ENCODE results near the gene AMPH. TPM values are rescaled to one million over a fixed set of nuclear protein-coding genes. Genes with fewer than 3 reads are reported as not detected.
A peak's percentile ranks its signal among the peaks of the same experiment; 100 is the strongest.

Gene AMPH
- total RNA-seq, result 1 to 10 TPM in 3 of 4 donors, not detected in 1; 2.2 to 6.6 (median 5.9) TPM

- TF ChIP-seq POLR2A (IDR thresholded peaks at IDR 0.05) (no peak), POLR2AphosphoS5 (IDR thresholded peaks at IDR 0.05) (no peak), EP300 (IDR thresholded peaks at IDR 0.05; ENCODE audit: low read depth) (no peak)
- TF ChIP-seq, protein P1, sequence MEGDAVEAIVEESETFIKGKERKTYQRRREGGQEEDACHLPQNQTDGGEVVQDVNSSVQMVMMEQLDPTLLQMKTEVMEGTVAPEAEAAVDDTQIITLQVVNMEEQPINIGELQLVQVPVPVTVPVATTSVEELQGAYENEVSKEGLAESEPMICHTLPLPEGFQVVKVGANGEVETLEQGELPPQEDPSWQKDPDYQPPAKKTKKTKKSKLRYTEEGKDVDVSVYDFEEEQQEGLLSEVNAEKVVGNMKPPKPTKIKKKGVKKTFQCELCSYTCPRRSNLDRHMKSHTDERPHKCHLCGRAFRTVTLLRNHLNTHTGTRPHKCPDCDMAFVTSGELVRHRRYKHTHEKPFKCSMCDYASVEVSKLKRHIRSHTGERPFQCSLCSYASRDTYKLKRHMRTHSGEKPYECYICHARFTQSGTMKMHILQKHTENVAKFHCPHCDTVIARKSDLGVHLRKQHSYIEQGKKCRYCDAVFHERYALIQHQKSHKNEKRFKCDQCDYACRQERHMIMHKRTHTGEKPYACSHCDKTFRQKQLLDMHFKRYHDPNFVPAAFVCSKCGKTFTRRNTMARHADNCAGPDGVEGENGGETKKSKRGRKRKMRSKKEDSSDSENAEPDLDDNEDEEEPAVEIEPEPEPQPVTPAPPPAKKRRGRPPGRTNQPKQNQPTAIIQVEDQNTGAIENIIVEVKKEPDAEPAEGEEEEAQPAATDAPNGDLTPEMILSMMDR (IDR thresholded peaks at IDR 0.05), result no peak
- Histone ChIP-seq H3K9me3 (no peaks in the 10 kb centered on the region), H3K27ac (peak within 1 kb of the TSS in 1 of 4 donors; percentile 25), H3K36me3 (no peaks in the 10 kb centered on the region), H3K4me1 (peaks cover 0 to 8% (median 3%) of the 10 kb centered on the region in 4 donors), H3K4me3 (peak within 1 kb of the TSS; percentile 15 to 56 (median 38)), H3K27me3 (peaks cover 45% of the 10 kb centered on the region)
- DNase-seq, result peak; percentile 15
- intact Hi-C loops (cut with DNase I; ENCODE audit: low total_unique reads), result no loop called here
- 3 to 13% methylated on average over 3 to 54 of the region's 105 CpGs for WGBS, 2 donors (ENCODE audit: low coverage in 1 of 2)
- in situ Hi-C loops (cut with MboI; ENCODE audit: low pct_ligation_motif_present in 1 of 4, low pct_unique_long_range_greater_than_20kb in 1 of 4, low sequenced_read_pairs in 3 of 4), result no loop called here
Measured at GRCh38 chr7:38630720-38631673, at the start of gene AMPH. Gene AMPH, minus strand, starts transcription at chr7:38631373. Its CDS starts 22 bp downstream, at chr7:38631351.

- H3K4me3 ChIP-seq, result no peak overlapping the region
- H3K27me3 ChIP-seq, result no peaks in the 10 kb centered on the region
- TF ChIP-seq, protein P1 (IDR thresholded peaks at IDR 0.05), result no peak
- TF ChIP-seq POLR2A (IDR thresholded peaks at IDR 0.05) (no peak), EP300 (IDR thresholded peaks at IDR 0.05; ENCODE audit: low read depth) (no peak), POLR2AphosphoS5 (IDR thresholded peaks at IDR 0.05) (no peak)
- H3K9me3 ChIP-seq, result no peaks in the 10 kb centered on the region
- no peak overlapping the region for H3K27ac ChIP-seq
- in situ Hi-C loops (cut with MboI; ENCODE audit: low pct_ligation_motif_present in 1 of 4, low pct_unique_long_range_greater_than_20kb in 1 of 4, low sequenced_read_pairs in 3 of 4) (no loop called here), intact Hi-C loops (cut with DNase I; ENCODE audit: low total_unique reads) (no loop called here)
- H3K36me3 ChIP-seq, result no peaks in the 10 kb centered on the region
- no peaks in the 10 kb centered on the region for H3K4me1 ChIP-seq
- no peak for DNase-seq
- 52 to 62% methylated on average over 3 of the region's 3 CpGs for WGBS, 2 donors (ENCODE audit: low coverage in 1 of 2)
Measured at GRCh38 chr7:38679419-38679818, 48.2 kb upstream of the AMPH start.

DNA sequence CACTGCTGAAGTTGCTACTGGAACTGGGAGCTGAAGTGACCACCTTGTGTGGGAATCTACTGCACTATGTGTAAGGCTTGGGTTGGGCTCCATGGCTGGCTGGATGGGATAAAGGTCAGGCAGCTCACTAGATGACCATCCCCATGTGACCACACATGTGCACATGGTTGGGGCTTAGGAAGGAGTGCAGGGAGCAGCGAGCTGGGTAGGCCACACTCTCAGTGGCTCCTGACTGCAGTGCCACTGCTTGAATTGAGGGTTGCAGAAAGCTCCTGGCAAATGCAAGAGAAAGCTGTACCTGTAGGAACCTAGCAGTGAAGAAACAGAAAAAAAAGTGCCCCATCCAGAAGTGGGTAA lies 47.5 kb upstream of the AMPH start:
- WGBS, 2 donors (ENCODE audit: low coverage in 1 of 2), result 92% methylated on average over 1 of the region's 1 CpG; no CpG with 5 or more reads in 1 of the 2 donors
- Histone ChIP-seq H3K9me3 (no peaks in the 10 kb centered on the region), H3K4me3 (no peak overlapping the region), H3K4me1 (no peaks in the 10 kb centered on the region), H3K36me3 (no peaks in the 10 kb centered on the region), H3K27me3 (no peaks in the 10 kb centered on the region), H3K27ac (no peak overlapping the region)
- DNase-seq, result no peak
- TF ChIP-seq, protein P1 (IDR thresholded peaks at IDR 0.05), result no peak
- TF ChIP-seq EP300 (IDR thresholded peaks at IDR 0.05; ENCODE audit: low read depth), result no peak
- intact Hi-C loops (cut with DNase I; ENCODE audit: low total_unique reads) (no loop called here), in situ Hi-C loops (cut with MboI; ENCODE audit: low pct_ligation_motif_present in 1 of 4, low pct_unique_long_range_greater_than_20kb in 1 of 4, low sequenced_read_pairs in 3 of 4) (no loop called here)

DNA sequence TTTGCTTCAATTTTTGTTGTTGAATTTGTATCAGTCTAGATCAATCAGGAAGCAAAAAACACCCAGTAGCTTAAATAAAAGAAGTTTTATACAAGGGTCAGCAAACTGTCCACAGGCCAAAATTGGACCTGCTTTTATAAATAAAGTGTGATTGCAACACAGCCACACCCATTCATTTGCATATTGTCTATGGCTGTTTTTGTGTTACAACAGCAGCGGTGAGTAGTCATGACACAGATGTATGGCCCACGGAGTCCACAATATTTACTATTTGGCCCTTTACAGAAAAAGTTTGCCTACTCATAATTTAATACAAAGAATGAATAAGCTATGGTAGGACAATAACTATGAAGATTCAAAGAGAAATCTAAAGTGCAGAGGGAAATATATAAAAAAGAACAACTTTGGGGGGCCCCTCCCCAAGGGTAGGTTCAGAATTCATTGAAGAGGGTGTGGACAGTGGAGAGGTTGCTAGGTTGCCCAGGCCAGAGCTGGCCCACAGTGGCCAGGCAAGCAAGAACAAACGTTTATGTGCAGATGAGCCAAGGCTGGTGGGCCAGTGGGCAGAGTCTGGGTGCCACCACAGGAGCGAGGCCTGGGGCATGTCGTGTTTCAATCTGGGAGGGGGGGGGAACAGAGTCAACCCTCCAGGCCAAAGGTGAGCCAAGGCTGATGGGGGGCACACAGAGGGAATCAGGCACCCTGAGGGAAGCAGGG lies 47.0 kb upstream of the AMPH start:
- Histone ChIP-seq H3K4me1 (no peaks in the 10 kb centered on the region), H3K36me3 (no peaks in the 10 kb centered on the region), H3K9me3 (no peaks in the 10 kb centered on the region), H3K27me3 (no peaks in the 10 kb centered on the region), H3K4me3 (no peak overlapping the region), H3K27ac (no peak overlapping the region)
- in situ Hi-C loops (cut with MboI; ENCODE audit: low pct_ligation_motif_present in 1 of 4, low pct_unique_long_range_greater_than_20kb in 1 of 4, low sequenced_read_pairs in 3 of 4) (no loop called here), intact Hi-C loops (cut with DNase I; ENCODE audit: low total_unique reads) (no loop called here)
- TF ChIP-seq, protein P1 (IDR thresholded peaks at IDR 0.05), result no peak
- TF ChIP-seq EP300 (IDR thresholded peaks at IDR 0.05; ENCODE audit: low read depth), result no peak
- no peak for TF ChIP-seq POLR2A (IDR thresholded peaks at IDR 0.05)
- TF ChIP-seq POLR2AphosphoS5 (IDR thresholded peaks at IDR 0.05), result no peak
- WGBS, 2 donors (ENCODE audit: low coverage in 1 of 2), result 63 to 79% methylated on average over 4 of the region's 5 CpGs
- no peak for DNase-seq

All from transverse colon (tissue), 4 donors.